ENCODE data around the gene NET1.

NET1 gene

GRCh38 chr10:5479481-5480161 is 67.3 kb downstream of the NET1 start:
- no peak for DNase-seq (ENCODE audit: insufficient read length, low spot score)
- no peak for FAIRE-seq

- no peak for FAIRE-seq
- DNase-seq (ENCODE audit: insufficient read length, low spot score) = no peak
Measured at GRCh38 chr10:5480162-5480941, 68.0 kb downstream of the NET1 start.

DNA sequence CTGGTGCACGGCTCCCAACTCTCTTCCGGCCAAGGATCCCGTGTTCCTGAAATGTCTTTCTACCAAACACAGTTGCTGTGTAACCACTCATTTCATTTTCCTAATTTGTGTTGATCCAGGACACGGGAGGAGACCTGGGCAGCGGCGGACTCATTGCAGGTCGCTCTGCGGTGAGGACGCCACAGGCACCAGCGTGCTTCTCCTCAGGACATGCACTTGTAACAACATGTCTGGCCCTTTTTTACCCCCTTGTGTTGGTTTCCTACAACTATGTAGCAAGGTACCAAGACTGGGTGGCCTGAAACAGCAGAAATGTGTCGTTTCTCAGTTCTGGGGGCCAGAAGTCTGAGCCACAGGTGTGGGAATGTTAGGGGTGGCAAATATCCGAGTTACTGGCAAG is 68.8 kb downstream of the NET1 start:
- FAIRE-seq = no peak

DNA sequence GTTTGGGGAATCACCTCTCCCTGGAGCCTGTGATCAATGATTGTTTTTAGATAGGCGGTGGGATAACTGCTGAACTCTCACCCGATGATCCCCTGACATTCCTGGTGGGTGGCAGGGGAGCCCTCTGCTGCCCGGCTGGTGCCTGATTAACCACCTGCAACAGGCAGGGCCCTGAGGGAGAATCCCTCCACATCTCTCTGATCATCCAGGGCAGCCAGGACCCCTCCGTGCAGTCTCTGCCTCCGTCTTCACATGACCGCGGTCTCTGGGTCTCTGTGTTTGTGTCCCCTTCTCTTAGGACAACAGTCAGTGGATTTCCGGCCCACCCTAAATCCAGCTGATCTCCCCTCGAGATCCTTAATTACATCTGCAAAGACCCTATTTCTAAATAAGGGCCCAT is 69.7 kb downstream of the NET1 start:
- FAIRE-seq (no peak), DNase-seq (ENCODE audit: insufficient read length, low spot score) (no peak)

More for the DNA sequence above, 68.8 kb downstream of the NET1 start:
- no peak for DNase-seq (ENCODE audit: insufficient read length, low spot score)

- no peak for FAIRE-seq
Measured at GRCh38 chr10:5484205-5484604, 71.8 kb downstream of the NET1 start.

DNA sequence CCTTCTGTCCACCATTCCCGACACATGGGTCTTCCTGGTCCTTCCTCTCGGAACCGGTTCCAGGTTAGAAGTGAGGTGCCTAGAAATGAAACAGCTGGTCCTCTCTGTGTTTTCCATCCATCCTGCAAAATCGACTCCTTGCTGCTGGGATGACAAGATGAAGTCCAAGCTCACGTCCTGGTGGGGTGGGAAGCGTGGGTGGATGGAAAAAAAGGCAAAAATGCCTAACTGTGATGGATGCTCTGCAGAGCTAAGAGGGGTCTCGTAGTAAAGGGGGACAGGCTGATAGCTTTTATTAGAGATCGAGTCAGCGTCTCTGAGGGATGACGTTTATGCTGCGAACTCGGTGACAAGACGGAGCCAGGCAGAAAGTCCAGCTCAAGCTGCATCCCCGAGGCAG is 72.9 kb downstream of the NET1 start:
- DNase-seq (ENCODE audit: insufficient read length, low spot score) (no peak), FAIRE-seq (no peak)

More at GRCh38 chr10:5484205-5484604, 71.8 kb downstream of the NET1 start:
- no peak for DNase-seq (ENCODE audit: insufficient read length, low spot score)

DNA sequence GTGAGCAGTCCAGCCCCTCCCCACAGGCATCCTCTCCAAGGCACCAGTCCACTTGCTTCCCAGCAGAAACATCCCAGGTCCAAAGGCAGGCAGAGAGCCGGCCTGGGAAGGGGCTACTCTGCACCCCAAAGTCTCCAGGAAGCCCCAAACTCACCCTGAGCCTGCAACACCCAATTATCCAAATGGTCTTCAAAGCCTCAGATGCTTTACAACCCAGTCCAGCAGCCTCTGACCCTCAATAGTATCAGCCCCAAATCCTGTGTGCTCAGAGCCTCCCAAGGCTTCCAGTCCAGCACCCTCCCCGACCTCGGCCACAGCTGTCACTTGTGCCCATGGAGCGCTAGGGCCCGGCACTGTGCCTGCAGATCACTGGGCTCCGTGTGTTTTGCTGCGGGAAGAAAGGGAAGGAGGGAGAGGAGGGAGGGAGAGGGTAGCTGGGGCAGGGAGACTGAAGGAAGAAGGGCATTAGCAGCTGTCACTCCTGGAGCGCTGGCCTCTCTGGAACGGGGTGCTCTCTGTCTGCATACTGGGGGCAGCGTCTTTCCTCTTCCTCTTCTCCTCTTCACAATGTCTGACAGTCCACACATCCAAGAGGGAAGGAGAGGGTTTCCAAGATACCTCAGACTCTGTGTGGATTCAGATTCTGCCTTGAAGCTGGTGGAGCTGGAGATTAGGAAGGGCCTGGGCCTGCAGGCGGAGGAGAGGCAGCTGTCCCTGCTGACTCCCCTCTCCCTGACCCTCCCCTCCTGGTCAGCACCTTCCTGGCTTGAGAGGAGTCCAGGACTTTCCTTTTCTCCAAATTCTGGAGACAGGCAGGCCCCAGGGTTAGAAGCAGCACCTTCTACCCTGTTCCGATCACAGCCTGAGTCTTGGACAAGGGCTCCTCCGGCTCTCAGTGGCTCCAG is 73.8 kb downstream of the NET1 start:
- FAIRE-seq (no peak), DNase-seq (ENCODE audit: insufficient read length, low spot score) (no peak)

GRCh38 chr10:5486853-5487235 is 74.5 kb downstream of the NET1 start:
- FAIRE-seq (no peak), DNase-seq (ENCODE audit: insufficient read length, low spot score) (no peak)

DNA sequence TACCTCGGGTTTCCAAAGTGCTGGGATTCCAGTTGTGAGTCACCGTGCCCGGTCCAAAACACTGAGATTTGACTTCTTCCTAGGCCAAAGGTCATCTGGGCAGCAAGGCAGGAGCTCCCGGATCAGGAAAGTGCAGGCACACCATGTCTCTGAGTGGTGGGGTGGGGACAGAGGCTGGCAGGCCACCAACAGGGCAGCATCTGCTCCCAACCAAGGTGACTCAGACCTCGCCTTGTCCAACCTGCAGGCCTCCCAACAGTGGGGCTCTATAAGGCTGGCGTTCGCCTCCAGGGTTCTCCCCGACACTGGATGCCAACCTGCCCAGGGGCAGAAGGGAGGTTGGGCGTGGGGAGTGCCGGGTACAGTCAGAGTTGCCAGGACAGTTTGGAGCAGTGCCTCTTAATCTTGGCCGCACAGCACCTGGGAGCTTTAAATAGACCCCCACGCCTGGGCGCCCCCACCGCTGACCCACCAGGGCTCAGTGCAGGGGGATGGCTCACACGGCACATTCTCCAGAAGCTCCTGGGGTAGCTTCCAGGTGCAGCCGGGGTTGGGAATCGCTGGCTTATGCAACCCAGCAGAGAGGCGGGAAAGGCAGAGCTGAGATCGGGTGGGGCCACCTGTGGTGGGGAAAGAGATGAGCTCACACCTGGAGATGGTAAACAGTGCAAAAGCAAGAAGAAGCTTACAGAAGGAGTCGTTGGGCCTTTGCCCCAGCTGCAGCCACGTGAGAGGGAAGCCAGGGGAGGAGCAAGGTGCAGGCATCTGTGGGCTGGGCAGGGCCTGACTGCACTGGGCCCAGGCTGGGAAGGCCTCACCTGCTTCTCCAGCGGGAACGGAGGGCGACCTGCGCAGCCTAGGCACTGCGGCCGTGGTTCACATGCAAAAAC is 76.2 kb downstream of the NET1 start:
- DNase-seq (ENCODE audit: insufficient read length, low spot score) = no peak
- no peak for FAIRE-seq

DNA sequence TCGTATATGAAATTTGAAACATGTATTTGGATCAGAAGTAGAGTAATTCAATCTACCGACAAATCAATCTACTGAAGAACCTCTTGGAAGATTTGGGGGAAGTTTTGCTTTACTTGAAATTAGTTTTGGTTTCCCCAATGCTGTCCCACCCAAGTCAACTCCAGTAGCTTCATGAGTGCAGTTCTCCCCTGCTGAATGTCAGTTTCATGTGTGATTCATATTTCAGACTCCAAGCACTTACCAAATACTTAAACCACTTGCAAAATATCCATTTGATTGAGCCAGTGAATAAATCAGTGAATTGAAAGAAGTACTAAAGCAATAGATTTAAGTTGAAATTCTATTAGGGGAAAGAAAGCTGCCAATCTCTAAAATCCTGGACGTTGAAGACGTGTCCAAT is 77.7 kb downstream of the NET1 start:
- FAIRE-seq (no peak), DNase-seq (ENCODE audit: insufficient read length, low spot score) (no peak)

DNA sequence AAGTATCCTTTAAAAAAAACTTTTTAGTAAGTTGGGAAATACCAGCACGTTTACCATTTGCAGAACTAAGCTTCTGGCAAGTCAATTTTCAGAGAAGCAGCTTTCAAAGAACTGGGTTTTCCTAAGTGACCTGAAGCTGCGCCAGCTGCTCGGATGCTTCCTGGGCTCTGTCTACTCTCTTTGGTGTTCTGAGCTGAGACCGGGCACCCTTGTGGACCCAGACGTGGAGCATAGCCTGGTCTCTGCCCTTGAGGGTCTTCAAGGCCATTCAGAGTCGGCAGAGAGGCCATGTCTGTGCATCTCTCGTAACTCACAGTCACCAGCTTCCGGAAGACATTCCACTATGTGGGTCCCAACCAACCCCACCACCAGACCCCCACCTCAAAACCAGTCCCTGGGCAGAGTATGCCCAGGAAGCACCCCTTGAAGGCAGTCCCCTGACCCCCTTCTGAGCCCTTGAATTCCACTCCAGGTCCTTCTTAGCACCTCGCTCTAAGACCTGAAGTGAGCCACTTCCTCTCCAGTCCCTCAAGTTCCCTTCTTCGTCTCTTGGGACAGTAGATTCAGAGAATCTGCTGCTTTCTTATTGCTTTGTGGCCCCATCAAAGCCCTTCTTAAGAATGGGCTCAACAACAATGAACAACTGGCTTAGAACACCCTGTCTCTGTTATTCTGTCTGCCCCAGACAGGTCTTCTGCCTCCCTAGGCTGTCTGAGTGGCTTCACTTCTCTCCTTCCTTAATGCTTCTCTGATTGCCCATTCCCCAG is 78.5 kb downstream of the NET1 start:
- no peak for FAIRE-seq
- no peak for DNase-seq (ENCODE audit: insufficient read length, low spot score)

- DNase-seq (ENCODE audit: insufficient read length, low spot score) (no peak), FAIRE-seq (no peak)
Measured at GRCh38 chr10:5491477-5491876, 79.1 kb downstream of the NET1 start.

GRCh38 chr10:5492322-5492855 is 80.0 kb downstream of the NET1 start:
- no peak for DNase-seq (ENCODE audit: insufficient read length, low spot score)
- no peak for FAIRE-seq

DNA sequence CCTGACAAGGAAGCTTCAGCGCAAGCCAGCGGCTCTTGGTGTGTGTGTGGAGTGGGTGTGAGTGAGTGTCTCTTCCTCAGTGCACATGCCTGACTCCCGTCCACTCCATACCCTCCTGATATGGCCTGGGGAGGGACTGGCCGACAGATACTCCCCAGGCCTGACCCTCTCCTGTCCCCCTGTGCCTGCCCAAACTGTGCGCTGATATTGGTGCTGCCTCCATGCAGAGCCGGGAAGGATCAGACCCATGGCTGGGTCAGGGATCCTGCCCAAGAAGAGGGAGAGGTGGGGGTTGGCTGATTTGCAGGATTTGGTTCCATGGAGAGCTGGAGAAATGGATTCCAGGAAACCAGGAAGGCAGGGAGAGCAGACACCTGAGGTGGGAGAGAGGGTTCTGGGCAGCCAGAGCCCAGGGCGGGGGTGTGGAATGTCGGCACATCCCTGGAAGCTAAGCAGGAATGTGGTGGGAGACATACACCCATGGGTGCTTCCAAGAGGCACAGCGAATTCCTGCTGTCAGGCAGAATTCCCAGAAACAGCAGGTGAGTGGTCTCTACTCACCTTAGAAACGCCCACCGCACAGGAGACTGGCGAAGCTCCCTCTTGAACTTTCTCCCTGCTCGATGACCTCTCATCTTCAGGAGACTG is 80.7 kb downstream of the NET1 start:
- DNase-seq (ENCODE audit: insufficient read length, low spot score) = no peak
- no peak for FAIRE-seq

- FAIRE-seq = no peak
- DNase-seq (ENCODE audit: insufficient read length, low spot score) = no peak
Measured at GRCh38 chr10:5493691-5494090, 81.3 kb downstream of the NET1 start.

DNA sequence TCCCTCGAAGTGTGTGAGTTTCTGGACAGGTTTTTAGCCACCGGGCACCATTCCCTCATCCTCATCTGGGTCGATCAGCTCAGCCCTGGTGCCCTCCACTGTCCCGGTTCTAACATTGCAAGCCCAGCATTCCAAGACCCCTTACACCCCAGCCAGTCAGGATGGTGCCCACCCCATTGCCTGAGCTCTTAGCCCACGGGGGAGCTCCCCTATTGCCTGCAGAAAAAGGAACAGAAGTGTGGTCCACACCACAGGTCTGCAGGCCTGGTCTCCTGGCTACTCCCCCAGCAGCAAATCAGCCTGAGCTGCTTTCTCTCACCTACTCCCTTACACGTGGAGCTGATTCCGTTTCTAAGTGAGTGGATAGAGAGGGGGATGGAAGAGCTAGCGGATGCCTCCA is 82.3 kb downstream of the NET1 start:
- FAIRE-seq = no peak
- no peak for DNase-seq (ENCODE audit: insufficient read length, low spot score)

DNA sequence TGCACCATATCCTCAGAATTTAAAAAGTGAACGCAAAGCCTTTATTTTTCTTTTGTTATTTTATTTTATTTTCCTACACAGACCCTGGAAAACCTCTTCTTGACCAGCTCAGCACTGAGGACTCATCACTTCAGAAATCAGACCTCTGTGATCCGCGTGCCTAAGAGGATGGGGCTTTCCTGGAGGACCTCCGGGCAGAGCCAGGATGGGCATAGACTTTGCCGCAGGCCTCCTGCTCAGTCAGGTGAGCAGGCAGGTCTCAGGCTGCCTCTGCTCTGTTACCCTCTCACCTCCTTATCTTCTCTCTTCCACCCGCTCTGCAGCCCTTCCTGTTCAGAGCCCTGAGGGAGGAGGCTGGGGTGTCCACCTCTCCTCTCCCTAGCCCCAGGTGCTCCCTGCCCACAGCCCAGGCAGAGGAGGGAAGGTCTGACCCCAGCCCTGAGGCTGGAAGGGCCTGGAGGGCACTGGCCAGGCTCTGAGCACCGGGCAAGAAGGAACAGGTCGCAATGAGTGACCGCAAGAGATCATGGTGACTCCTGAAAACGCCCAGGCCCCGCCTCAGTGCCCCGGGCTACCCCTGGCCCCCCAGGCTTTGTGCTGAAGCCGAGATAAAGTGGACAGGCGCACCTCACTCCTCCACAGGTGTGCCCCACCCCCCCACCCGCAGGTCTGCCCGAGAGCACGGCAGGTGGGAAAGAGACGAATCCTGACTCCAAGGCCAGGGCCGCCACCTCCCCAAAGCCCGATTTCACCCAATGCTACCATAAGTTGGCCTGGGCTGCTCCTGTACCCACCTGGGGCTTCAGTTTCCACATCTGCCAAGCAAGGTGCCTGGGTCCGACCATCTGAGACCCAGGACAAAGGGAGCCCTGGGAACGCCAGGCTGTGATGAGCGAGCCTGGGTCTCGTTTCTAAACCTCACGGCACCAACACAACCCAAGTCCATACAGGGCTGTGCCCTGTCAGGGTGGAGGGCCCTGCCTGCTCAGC is 84.2 kb downstream of the NET1 start:
- no peak for DNase-seq (ENCODE audit: insufficient read length, low spot score)
- FAIRE-seq = no peak

GRCh38 chr10:5497289-5497688 is 84.9 kb downstream of the NET1 start:
- no peak for DNase-seq (ENCODE audit: insufficient read length, low spot score)
- FAIRE-seq = no peak

Data from GM19239 (cell line).